Stimulated activated CD4-positive, alpha-beta T cell treated with anti-CD3 and anti-CD28 coated beads, Interleukin-15, amount 100 ng/mL, for 1 hour (primary cell): ENCODE data around the gene ACAP3.

Source experiments
- DNase-seq, 2 donors: peaks; one replicate each; pipeline ENCODE4 v3.0.0-alpha.2; 2020; ENCODE audit warnings: low read depth in 1 of 2, low spot score in 1 of 2

The ACAP3 gene

DNA sequence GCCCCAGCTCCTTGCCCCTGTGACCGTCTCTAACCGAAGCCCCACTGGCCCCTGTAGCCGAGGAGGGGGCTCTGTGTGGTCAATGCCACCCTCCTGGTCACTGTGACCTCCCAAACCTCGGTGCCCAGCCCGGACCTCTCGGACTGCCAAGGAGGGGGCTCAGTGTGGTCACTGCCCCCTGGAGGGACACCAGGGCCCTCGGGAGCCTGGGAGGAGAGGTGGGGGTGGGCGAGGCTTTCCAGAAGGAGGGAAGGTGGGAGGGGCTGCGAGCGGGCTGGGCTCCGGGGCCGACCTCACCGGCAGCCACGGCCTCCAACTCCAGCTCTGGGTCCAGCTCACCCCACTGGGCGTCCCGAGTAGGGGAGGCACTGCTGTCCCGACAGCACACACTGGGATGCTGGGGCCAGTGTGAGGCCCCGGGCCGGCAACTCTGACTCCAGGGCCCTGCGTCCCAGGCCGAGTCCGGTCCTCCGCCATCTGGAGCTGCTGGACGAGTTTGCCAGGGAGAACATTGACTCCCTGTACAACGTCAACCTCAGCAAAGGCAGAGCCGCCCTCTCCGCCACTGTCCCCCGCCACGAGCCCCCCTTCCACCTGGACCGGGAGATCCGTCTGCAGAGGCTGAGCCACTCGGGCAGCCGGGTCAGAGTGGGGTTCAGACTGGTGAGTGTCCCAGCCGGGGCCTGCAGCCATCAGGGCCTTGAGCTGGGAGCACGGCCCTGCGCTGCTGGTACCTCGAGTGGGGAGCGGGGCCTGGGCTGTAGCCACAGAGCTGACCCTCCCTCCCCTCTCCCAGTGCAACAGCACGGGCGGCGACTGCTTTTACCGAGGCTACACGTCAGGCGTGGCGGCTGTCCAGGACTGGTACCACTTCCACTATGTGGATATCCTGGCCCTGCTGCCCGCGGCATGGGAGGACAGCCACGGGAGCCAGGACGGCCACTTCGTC lies 21.1 kb downstream of the ACAP3 start:
- no peak for DNase-seq

DNA sequence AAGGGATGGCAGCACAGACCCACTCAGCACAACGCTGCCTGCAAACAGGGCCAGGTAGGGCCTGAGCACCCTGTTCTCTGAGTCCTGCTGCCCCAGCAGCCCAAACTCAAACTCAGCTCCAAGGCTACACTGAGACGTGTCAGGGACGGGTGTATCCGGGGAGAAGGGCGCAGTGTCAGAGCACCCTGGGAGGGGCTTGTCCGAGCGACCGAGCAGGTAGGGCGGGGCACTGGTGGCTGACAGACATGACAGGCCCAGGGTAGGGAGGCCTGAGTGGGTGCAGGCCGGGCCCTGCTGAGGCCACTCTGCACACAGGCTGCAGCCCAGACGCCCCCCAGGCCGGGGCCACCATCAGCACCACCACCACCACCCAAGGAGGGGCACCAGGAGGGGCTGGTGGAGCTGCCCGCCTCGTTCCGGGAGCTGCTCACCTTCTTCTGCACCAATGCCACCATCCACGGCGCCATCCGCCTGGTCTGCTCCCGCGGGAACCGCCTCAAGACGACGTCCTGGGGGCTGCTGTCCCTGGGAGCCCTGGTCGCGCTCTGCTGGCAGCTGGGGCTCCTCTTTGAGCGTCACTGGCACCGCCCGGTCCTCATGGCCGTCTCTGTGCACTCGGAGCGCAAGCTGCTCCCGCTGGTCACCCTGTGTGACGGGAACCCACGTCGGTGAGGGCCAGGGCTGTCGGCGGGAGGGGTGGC lies 22.0 kb downstream of the ACAP3 start:
- no peak for DNase-seq

- no peak for DNase-seq
Observed at GRCh38 chr1:1285102-1285571, 22.6 kb downstream of the ACAP3 start.

GRCh38 chr1:1284221-1285101 lies 23.3 kb downstream of the ACAP3 start:
- no peak for DNase-seq

DNA sequence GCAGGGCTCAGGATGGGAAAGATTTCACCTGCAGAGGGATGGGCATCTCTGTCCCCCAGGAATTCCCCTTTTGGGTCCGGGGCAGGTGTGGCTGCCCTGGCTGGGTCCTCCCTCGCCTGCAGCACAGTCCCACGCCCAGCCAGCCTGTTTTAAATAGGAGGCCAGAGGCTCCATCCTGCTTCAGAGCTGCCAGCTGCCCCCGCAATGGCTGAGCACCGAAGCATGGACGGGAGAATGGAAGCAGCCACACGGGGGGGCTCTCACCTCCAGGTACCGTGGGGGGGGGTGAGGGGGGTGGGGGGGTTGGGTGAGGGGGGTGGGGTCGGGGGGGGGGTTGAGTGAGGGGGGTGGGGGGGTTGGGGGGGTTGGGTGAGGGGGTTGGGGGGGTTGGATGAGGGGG lies 23.9 kb downstream of the ACAP3 start:
- no peak for DNase-seq

DNA sequence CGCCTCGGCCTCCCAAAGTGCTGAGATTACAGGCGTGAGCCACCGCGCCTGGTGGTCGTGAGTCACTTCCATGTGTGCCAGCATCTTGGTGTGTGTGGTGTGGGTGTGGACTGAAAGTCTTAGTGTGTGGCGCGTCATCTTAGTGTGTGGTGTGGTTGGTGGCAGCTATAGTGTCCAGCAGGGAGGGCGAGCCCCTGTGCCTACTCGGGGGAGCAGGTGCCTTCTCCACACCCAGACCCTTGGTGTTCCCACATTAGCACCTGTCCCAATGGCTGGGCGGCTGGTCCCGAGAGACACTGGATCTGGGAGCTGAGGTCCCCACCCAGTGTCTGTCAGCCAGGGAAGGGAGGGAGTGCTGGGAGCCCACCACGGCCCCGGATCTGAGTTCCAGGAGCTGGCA lies 24.7 kb downstream of the ACAP3 start:
- DNase-seq: no peak

DNA sequence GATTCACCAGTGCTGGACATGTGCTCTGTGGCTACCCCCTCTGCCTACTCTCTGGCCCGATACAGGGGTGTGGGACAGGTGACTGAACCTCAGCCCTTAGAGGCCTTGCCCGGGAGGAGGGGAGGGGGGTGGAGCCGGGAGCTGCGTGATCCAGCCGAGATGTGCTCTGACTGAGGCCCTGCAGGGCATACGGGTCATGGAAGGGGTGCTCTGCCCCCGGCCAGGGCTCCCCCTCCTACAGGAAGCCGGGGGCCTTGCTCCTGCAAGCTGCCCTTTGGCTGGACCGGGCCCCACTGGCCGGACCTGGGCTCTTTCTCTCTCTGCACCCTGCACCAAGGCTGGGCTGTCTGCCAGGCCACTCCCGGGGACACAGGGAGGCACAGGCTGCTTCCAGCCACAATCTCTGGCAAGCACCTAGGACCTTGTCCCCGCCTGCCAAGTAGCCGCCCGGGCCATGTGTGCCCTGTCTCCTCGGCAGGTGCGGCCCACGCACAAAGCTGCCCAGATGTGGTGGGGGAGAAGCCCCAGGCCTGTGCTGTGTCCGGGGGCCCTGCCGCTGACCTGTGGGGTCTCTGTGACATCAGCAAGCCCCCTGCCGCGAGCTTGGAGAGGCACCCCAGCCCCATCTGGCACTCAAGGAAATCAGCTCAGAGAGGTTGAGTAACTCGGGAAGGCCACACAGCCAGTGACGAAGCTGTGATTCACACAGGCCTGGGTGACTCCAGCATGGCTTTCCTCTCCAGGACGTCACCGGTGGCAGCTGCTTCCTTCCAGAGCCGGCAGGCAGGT lies 26.0 kb downstream of the ACAP3 start:
- no peak for DNase-seq

DNA sequence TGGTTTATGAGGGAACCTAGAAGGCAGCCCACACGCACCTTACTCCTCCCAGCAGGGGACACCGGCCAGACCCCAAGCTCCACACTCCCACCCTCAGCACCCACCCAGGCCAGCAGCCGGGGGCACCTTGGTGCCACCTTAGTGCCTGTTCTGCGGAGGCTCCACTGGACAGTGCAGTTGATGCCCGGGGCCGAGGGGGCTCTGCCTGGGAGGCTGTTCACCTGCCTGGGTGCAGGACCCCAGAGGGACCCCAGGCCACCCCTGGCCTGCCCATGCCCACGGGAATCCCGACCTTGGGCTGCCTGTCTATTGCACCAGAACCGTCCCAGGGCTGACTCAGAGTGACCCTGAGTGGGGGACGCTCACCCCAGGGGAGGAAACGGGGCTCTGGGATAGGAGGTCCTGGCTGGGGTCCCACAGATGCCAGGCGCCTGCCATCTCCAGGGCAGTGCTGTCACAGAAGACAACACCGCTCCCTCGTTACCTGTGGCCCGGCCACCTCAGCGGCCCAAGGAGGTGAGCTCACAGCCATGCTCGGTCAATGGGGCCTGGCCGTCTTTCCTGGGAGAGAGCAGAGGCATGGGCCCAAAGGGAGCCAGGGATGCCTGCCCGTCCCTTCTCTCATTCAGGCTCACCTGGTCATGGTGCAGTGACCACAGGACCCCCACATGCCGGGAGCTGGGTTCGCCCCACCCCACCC lies 26.8 kb downstream of the ACAP3 start:
- no peak for DNase-seq

DNA sequence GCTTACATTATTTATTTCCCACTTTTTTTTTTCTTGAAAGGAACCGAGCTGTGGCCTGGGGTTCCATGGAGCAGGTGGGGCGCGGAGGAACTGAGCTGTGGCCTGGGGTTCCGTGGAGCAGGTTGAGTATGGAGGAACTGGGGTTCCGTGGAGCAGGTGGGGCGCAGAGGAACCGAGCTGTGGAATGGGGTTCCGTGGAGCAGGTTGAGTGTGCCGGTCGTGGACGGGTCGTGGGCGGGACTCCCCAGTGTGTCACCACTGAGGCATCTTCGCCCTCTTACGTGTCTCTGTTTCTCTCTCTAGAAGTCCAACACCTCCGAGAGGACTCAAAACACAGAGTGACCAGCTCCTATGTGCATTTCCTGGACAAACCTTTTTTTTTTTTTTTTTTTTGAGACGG lies 28.7 kb downstream of the ACAP3 start:
- no peak for DNase-seq

GRCh38 chr1:1278620-1279019 lies 29.1 kb downstream of the ACAP3 start:
- DNase-seq: no peak

DNA sequence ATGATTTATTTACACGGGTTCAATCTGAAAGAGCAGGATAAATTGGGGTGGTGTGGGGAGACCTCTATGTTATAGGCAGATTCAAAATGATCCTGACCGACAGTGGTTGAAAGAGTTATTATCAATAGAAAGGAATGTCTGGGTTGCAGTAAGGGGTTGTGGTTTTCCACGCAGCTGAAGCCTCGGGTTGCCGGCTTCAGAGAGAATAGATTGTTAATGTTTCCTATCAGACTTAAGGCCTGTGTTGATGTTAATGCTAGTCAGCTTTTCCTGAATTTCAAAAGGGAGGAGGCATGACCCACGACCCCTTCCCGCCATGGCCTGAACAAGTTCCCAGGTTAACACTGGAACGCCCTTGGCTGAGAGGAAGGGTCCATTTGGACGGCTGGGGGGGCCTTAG lies 31.9 kb downstream of the ACAP3 start:
- no peak for DNase-seq

DNA sequence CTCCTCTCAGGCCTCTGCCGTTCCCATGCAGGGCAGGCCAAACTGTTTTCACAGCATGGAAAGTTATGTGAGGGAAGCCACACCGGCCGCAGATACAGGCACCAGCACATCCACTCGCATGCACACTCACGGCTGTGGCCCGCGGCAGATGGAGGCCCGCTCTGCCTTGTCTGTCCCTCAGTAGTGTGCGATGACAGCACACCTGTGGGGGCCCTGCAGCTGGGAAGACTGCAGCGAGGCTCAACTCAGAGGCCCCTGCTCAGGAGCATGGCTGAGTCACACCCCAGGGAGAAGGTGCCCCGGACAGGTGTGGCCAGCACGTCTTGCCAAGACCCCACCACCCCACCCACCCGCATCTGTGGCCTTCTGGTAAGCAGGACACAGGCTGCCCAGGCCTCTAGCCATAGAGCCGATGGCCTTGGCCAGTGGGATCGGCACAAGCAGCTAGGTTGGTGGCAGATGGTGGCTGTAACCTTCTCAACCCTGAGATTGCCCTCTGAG lies 32.7 kb downstream of the ACAP3 start:
- DNase-seq: no peak

DNA sequence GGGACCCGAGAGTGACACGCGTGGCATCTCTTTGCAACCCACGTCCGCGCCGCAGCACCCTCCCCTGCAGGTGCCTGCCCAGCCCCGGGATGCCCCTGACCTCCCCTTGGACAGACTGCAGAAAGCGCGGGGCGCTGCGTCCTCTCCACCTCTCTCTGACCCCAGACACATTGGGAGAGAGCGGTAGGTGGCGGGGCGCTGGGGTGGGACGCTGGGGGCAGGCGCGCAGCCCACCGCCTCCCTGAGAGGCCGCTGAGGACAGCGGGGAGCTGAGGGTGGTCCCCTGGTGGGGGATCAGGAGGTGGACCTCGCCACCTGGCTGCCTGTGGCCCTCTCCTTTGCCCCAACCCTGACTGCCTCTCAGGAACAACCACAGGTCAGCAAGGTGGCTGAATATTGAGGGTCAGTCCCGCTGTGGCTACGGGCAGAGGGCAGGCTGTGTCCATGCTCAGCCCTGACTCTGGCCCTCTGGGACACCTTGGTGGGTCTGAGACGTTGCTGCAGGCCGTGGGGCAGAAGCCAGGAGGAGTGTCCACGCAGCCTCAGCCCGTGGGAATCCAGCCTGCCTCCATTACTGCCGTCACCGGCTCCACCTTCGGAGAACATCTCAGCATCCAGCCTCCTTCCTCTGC lies 33.3 kb downstream of the ACAP3 start:
- no peak for DNase-seq

- DNase-seq: peak; percentile 87 to 90
Observed at GRCh38 chr1:1273512-1274298, 34.0 kb downstream of the ACAP3 start, which contains the start of gene UBE2J2. Gene UBE2J2 (minus strand): TSS chr1:1273854. CDS start chr1:1267992, 5,862 bp downstream.

DNA sequence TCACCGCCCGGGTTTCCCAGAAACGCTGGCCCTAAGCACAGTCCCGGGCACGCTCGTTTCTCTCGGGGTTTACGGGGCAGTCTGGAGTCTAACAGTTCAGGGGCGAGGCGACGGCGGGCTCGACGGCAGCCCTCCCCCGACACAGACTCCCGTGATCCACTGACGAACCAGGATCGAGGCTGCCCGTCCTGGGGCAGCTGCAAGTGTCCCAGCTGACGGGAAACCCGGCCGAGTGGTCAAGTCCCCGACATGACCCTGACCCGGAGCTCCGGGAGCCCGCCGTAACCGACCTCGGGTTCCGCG lies 34.6 kb downstream of the ACAP3 start:
- no peak for DNase-seq

GRCh38 chr1:1272341-1273208 lies 35.2 kb downstream of the ACAP3 start:
- DNase-seq: no peak

DNA sequence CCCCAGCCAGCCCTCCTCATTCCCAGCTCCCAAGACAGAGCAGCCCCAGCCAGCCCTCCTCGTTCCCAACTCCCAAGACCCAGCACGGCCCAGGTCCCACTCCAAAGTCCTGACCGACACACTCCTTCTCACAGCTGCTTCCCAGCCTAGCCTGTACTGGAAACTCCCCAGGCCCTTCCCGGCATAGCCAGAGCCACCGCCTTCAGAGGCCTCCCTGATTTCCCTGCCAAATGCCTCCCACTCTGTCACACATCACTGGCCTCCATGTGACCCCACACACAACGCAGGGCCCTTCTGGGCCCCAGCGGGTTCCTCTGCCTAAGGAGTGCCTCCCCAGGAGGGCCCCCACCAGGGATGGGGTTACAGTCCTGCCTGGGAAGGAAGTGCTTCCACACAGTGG lies 36.9 kb downstream of the ACAP3 start:
- no peak for DNase-seq

DNA sequence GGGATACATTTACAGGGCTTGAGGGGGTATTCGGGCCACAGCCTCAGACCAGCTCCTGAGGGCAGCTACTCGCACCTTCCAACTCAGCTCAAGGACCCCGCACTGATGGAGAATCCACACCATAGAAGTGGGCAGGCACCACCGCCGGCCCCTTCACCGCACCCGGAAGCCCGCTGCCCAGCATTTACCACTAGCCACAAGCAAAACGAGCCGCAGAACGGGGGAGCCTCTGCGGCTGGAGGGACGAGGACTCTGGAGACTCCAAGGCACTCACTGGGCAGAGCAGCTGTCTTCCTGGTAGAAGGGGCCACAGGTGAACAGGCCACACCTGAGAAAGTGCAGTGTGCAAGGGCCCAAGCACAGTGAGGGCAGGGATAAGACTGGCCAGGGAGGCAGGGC lies 39.4 kb downstream of the ACAP3 start:
- DNase-seq: no peak
